ENCODE data around the gene RANBP9.

Gene RANBP9

DNA sequence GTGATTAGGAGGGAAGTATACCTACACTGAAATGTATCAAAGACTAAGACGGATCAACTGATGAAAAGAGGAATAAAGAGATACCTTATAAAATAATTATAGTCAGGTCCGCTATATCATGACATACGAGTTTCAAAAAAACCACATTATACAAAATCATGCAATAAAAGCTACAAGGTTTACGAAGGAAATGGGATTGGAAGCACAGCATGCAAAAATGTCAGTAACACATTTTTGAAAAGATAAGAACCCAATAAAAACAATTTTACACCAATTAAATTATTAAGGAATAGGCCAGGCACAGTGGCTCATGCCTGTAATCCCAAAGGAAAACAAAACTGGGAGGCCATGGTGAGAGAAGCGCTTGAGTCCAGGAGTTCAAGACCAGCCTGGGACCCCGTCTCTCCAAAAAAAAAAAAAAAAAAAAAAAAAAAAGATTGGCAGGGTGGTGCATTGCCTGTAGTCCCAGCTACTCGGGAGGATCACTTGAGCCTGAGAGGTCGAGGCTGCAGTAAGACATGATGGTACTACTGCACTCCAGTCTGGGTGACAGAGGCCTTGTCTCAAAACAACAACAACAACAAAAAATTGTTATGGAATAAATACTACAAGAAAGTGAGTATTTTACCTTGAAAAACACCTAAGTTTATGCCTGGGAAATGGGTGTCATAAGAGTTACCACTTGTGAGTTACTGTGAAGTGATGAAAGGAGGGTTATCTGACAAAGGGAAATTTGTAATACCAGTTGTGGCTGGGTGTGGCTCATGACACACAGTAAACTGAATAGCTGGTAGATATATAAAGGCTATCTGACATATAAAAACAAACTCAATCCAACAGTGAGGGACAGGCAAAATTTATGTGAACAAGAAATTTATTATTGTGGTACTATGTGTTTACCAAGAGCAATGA is 45.2 kb downstream of the RANBP9 start:
- H3K4me1 ChIP-seq (ENCODE audit: control insufficient read depth, insufficient read depth, low read length) = peaks cover 27% of the 10 kb centered on the region
- no peaks in the 10 kb centered on the region for H3K36me3 ChIP-seq (ENCODE audit: control insufficient read depth in 2 of 2, insufficient read depth in 1 of 2, low read length in 2 of 2)
- no peak overlapping the region for H3K4me3 ChIP-seq (ENCODE audit: low read depth, low read length)
- H3K27ac ChIP-seq (ENCODE audit: extremely low read depth, low read depth, low read length) = no peak overlapping the region
- POLR2A ChIA-PET = interaction anchor here (1.0 kb wide), 1 partner anchor 20 kb away, joined by 3 read pairs; no protein-coding TSS in a partner anchor
- H3K9me3 ChIP-seq (ENCODE audit: control insufficient read depth, insufficient read depth, low read depth, low read length) = no peaks in the 10 kb centered on the region
- CTCF ChIA-PET = interaction anchor here (0.6 to 0.7 kb wide), 3 partner anchors 14 to 248 kb away, joined by 3 to 5 read pairs (median 3); no protein-coding TSS in a partner anchor
- TF ChIP-seq FEZF1 (tag by site-specific recombination; IDR thresholded peaks at IDR 0.05) (peak; percentile 71), SP2 (tag by site-specific recombination; IDR thresholded peaks at IDR 0.05) (no peak), ZNF777 (tag by site-specific recombination; IDR thresholded peaks at IDR 0.05; ENCODE audit: borderline replicate concordance) (no peak), EGR2 (tag by site-specific recombination; IDR thresholded peaks at IDR 0.05; ENCODE audit: low read depth) (no peak), OVOL3 (tag by site-specific recombination; IDR thresholded peaks at IDR 0.05) (peak; percentile 46; the same call in 1 of the 2 replicates), ZNF433 (tag by site-specific recombination; IDR thresholded peaks at IDR 0.05; ENCODE audit: low read depth) (no peak), ZNF548 (tag by site-specific recombination; IDR thresholded peaks at IDR 0.05) (no peak), ZEB2 (tag by site-specific recombination; IDR thresholded peaks at IDR 0.05) (no peak), MZF1 (tag by site-specific recombination; IDR thresholded peaks at IDR 0.05; ENCODE audit: borderline replicate concordance) (no peak), YY1 (tag by site-specific recombination; IDR thresholded peaks at IDR 0.05) (no peak), IKZF3 (tag by site-specific recombination; IDR thresholded peaks at IDR 0.05) (peak; percentile 65), ZNF341 (tag by site-specific recombination; IDR thresholded peaks at IDR 0.05; ENCODE audit: low read depth) (no peak), ZNF76 (tag by site-specific recombination; IDR thresholded peaks at IDR 0.05; ENCODE audit: borderline replicate concordance, low read depth) (no peak), KLF7 (tag by site-specific recombination; IDR thresholded peaks at IDR 0.05; ENCODE audit: borderline replicate concordance) (no peak), ZNF112 (tag by site-specific recombination; IDR thresholded peaks at IDR 0.05) (no peak), BCL11A (tag by site-specific recombination; IDR thresholded peaks at IDR 0.05; ENCODE audit: low read depth) (no peak), ZFHX2 (tag by site-specific recombination; conservative IDR thresholded peaks at IDR 0.05) (no peak), ZNF701 (tag by site-specific recombination; IDR thresholded peaks at IDR 0.05) (no peak), TCF7L2 (IDR thresholded peaks at IDR 0.05; ENCODE audit: borderline replicate concordance, low read depth, low read length) (no peak)
- TF ChIP-seq, protein P1, sequence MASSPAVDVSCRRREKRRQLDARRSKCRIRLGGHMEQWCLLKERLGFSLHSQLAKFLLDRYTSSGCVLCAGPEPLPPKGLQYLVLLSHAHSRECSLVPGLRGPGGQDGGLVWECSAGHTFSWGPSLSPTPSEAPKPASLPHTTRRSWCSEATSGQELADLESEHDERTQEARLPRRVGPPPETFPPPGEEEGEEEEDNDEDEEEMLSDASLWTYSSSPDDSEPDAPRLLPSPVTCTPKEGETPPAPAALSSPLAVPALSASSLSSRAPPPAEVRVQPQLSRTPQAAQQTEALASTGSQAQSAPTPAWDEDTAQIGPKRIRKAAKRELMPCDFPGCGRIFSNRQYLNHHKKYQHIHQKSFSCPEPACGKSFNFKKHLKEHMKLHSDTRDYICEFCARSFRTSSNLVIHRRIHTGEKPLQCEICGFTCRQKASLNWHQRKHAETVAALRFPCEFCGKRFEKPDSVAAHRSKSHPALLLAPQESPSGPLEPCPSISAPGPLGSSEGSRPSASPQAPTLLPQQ (tag by site-specific recombination; IDR thresholded peaks at IDR 0.05) = no peak
- TF ChIP-seq, protein P2, sequence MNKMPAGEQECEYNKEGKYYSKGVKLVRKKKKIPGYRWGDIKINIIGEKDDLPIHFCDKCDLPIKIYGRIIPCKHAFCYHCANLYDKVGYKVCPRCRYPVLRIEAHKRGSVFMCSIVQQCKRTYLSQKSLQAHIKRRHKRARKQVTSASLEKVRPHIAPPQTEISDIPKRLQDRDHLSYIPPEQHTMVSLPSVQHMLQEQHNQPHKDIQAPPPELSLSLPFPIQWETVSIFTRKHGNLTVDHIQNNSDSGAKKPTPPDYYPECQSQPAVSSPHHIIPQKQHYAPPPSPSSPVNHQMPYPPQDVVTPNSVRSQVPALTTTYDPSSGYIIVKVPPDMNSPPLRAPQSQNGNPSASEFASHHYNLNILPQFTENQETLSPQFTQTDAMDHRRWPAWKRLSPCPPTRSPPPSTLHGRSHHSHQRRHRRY (tag by site-specific recombination; IDR thresholded peaks at IDR 0.05) = no peak
- TF ChIP-seq, protein P3, sequence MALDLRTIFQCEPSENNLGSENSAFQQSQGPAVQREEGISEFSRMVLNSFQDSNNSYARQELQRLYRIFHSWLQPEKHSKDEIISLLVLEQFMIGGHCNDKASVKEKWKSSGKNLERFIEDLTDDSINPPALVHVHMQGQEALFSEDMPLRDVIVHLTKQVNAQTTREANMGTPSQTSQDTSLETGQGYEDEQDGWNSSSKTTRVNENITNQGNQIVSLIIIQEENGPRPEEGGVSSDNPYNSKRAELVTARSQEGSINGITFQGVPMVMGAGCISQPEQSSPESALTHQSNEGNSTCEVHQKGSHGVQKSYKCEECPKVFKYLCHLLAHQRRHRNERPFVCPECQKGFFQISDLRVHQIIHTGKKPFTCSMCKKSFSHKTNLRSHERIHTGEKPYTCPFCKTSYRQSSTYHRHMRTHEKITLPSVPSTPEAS (tag by site-specific recombination; IDR thresholded peaks at IDR 0.05) = no peak
- TF ChIP-seq, protein P4, sequence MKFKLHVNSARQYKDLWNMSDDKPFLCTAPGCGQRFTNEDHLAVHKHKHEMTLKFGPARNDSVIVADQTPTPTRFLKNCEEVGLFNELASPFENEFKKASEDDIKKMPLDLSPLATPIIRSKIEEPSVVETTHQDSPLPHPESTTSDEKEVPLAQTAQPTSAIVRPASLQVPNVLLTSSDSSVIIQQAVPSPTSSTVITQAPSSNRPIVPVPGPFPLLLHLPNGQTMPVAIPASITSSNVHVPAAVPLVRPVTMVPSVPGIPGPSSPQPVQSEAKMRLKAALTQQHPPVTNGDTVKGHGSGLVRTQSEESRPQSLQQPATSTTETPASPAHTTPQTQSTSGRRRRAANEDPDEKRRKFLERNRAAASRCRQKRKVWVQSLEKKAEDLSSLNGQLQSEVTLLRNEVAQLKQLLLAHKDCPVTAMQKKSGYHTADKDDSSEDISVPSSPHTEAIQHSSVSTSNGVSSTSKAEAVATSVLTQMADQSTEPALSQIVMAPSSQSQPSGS (tag by site-specific recombination; IDR thresholded peaks at IDR 0.05; ENCODE audit: low read depth) = no peak
- TF ChIP-seq, protein P5, sequence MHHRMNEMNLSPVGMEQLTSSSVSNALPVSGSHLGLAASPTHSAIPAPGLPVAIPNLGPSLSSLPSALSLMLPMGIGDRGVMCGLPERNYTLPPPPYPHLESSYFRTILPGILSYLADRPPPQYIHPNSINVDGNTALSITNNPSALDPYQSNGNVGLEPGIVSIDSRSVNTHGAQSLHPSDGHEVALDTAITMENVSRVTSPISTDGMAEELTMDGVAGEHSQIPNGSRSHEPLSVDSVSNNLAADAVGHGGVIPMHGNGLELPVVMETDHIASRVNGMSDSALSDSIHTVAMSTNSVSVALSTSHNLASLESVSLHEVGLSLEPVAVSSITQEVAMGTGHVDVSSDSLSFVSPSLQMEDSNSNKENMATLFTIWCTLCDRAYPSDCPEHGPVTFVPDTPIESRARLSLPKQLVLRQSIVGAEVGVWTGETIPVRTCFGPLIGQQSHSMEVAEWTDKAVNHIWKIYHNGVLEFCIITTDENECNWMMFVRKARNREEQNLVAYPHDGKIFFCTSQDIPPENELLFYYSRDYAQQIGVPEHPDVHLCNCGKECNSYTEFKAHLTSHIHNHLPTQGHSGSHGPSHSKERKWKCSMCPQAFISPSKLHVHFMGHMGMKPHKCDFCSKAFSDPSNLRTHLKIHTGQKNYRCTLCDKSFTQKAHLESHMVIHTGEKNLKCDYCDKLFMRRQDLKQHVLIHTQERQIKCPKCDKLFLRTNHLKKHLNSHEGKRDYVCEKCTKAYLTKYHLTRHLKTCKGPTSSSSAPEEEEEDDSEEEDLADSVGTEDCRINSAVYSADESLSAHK (tag by site-specific recombination; IDR thresholded peaks at IDR 0.05) = 0 out of 2 replicates have a peak, but pooled peaks have one; percentile 24
- TF ChIP-seq, protein P6, sequence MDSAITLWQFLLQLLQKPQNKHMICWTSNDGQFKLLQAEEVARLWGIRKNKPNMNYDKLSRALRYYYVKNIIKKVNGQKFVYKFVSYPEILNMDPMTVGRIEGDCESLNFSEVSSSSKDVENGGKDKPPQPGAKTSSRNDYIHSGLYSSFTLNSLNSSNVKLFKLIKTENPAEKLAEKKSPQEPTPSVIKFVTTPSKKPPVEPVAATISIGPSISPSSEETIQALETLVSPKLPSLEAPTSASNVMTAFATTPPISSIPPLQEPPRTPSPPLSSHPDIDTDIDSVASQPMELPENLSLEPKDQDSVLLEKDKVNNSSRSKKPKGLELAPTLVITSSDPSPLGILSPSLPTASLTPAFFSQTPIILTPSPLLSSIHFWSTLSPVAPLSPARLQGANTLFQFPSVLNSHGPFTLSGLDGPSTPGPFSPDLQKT (IDR thresholded peaks at IDR 0.05; ENCODE audit: borderline replicate concordance, low read depth, low read length) = no peak
- TF ChIP-seq, protein P7, sequence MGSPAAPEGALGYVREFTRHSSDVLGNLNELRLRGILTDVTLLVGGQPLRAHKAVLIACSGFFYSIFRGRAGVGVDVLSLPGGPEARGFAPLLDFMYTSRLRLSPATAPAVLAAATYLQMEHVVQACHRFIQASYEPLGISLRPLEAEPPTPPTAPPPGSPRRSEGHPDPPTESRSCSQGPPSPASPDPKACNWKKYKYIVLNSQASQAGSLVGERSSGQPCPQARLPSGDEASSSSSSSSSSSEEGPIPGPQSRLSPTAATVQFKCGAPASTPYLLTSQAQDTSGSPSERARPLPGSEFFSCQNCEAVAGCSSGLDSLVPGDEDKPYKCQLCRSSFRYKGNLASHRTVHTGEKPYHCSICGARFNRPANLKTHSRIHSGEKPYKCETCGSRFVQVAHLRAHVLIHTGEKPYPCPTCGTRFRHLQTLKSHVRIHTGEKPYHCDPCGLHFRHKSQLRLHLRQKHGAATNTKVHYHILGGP (tag by site-specific recombination; IDR thresholded peaks at IDR 0.05) = no peak
